Measurements from ENCODE around the gene PRUNE1. TPM values are rescaled to one million over a fixed set of nuclear protein-coding genes. Genes with fewer than 3 reads are reported as not detected.
A peak's percentile ranks its signal among the peaks of the same experiment; 100 is the strongest.

PRUNE1 gene
- total and polyA plus RNA-seq, 3 experiments from 2014 or later = 14.6 to 49.4 (median 16.8) TPM

DNA sequence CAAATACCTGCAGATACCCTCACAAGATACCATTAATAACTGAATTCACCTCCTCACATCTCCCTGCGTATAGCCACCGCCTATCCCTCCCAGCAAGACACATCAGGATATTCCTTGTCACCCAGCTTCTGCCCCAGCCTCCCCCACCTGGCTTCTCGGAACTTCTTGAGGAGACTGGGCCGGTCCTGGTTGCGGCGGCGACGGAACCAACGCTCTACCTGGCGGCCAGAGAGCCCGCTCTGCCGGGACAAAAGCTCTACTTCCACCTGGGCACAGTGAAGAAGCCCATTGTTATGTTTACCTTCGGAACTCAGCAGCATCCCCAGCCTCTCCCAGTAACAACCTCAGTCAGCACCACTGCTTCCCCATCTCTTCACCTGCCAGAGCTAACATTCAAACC is 40.3 kb upstream of the PRUNE1 start:
- H3K4me1 ChIP-seq (ENCODE audit: insufficient read depth, low read length) = peaks cover 27% of the 10 kb centered on the region
- no peak overlapping the region for H3K4me3 ChIP-seq (ENCODE audit: low read length)
- H3K27ac ChIP-seq (ENCODE audit: low read depth, low read length) = no peak overlapping the region
- H3K9me3 ChIP-seq (ENCODE audit: low read length) = no peaks in the 10 kb centered on the region
- POLR2A ChIA-PET = no interaction called here
- Mint-ChIP-seq H3K27me3 (no peaks in the 10 kb centered on the region), H3K4me3 (no peak overlapping the region), H3K27ac (peak overlapping the region in 3 of 8 donors; percentile 19 to 89 (median 72)), H3K36me3 (peaks cover 0 to 64% (median 8%) of the 10 kb centered on the region in 3 donors), H3K4me1 (peaks cover 28 to 38% (median 33%) of the 10 kb centered on the region in 3 donors), H3K9me3 (no peaks in the 10 kb centered on the region)
- no peak for DNase-seq
- H3K27me3 ChIP-seq (ENCODE audit: insufficient read depth, low read length, poor library complexity, severe bottlenecking) = no peaks in the 10 kb centered on the region
- CTCF ChIA-PET = interaction anchor here (5.7 kb wide), 1 partner anchor 13 kb away, joined by 19 read pairs; the partner anchor contains the start of gene ANXA9
- peaks cover 47% of the 10 kb centered on the region for H3K36me3 ChIP-seq (ENCODE audit: insufficient read depth, low read length)

DNA sequence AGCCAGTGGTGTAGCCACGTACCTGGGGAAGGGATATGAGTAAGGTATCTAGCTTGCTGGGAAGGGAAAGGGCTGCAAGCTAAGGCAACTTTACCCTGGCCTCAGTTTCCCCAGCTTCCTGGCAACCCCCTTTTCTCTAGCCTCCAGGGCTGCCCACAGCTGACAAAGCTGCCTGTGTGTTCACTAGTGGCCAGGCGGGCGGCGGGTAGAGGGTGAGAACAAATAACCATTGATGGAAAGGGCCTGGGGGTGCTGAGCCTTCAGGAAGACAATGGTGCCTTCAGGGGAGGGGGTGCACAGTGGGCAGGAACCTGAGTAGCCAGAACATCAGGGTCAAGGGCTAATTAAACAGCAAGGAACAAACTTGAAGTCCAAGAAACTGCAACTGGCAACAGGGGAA is 39.8 kb upstream of the PRUNE1 start:
- CTCF ChIA-PET = interaction anchor here (5.7 kb wide), 1 partner anchor 12 kb away, joined by 19 read pairs; the partner anchor contains the start of gene ANXA9
- Histone ChIP-seq H3K4me1 (ENCODE audit: insufficient read depth, low read length) (peaks cover 33% of the 10 kb centered on the region), H3K4me3 (ENCODE audit: low read length) (no peak overlapping the region), H3K27ac (ENCODE audit: low read depth, low read length) (no peak overlapping the region), H3K9me3 (ENCODE audit: low read length) (no peaks in the 10 kb centered on the region), H3K27me3 (ENCODE audit: insufficient read depth, low read length, poor library complexity, severe bottlenecking) (no peaks in the 10 kb centered on the region), H3K36me3 (ENCODE audit: insufficient read depth, low read length) (peaks cover 42% of the 10 kb centered on the region)
- POLR2A ChIA-PET = no interaction called here
- Mint-ChIP-seq H3K9me3 (no peaks in the 10 kb centered on the region), H3K27me3 (no peaks in the 10 kb centered on the region), H3K4me3 (peak overlapping the region in 1 of 7 donors; percentile 62), H3K4me1 (peaks cover 34 to 44% (median 39%) of the 10 kb centered on the region in 3 donors), H3K27ac (peak overlapping the region in 5 of 8 donors; percentile 24 to 80 (median 57)), H3K36me3 (peaks cover 0 to 58% (median 6%) of the 10 kb centered on the region in 3 donors)
- no peak for DNase-seq

DNA sequence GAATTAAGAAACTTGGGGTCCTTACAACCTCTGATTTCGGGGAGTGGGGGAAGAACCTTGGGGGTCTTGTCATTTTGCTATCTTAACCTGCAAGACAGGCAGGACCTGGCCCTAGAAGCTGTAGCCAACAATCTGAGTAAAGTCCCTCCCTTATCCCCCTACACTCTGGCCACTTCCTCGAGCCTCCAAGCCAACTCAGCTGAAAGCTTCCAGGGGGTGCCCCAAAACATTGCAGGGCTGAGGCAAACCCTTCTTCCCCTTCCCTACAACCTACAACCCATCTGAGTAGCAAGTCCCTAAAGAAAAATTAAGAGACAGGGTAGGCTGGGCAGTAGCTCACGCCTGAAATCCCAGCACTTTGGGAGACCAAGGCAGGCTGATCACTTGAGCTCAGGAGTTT is 38.6 kb upstream of the PRUNE1 start:
- Histone ChIP-seq H3K36me3 (ENCODE audit: insufficient read depth, low read length) (peaks cover 32% of the 10 kb centered on the region), H3K9me3 (ENCODE audit: low read length) (no peaks in the 10 kb centered on the region), H3K27ac (ENCODE audit: low read depth, low read length) (no peak overlapping the region), H3K27me3 (ENCODE audit: insufficient read depth, low read length, poor library complexity, severe bottlenecking) (no peaks in the 10 kb centered on the region), H3K4me3 (ENCODE audit: low read length) (no peak overlapping the region), H3K4me1 (ENCODE audit: insufficient read depth, low read length) (peaks cover 35% of the 10 kb centered on the region)
- peaks cover 0 to 50% (median 6%) of the 10 kb centered on the region in 3 donors for H3K36me3 Mint-ChIP-seq
- peak overlapping the region in 5 of 8 donors; percentile 45 to 91 (median 78) for H3K27ac Mint-ChIP-seq
- no peaks in the 10 kb centered on the region for H3K27me3 Mint-ChIP-seq
- H3K4me1 Mint-ChIP-seq = peaks cover 37 to 47% (median 42%) of the 10 kb centered on the region in 3 donors
- no peak overlapping the region for H3K4me3 Mint-ChIP-seq
- ChIA-PET CTCF (interaction anchor here (1.7 to 5.7 kb wide), 2 partner anchors 11 to 26 kb away, joined by 7 to 19 read pairs; partner anchors contain the start of gene ANXA9), POLR2A (interaction anchor here (0.6 kb wide), 1 partner anchor 45 kb away, joined by 3 read pairs; no protein-coding TSS in a partner anchor)
- no peak for DNase-seq
- no peaks in the 10 kb centered on the region for H3K9me3 Mint-ChIP-seq

GRCh38 chr1:150970808-150971582 is 37.3 kb upstream of the PRUNE1 start:
- Mint-ChIP-seq H3K36me3 (peaks cover 0 to 38% (median 6%) of the 10 kb centered on the region in 3 donors), H3K27ac (peak overlapping the region; percentile 50 to 94 (median 90)), H3K27me3 (no peaks in the 10 kb centered on the region), H3K4me3 (peak overlapping the region; percentile 26 to 85 (median 54)), H3K4me1 (peaks cover 43 to 54% (median 49%) of the 10 kb centered on the region in 3 donors), H3K9me3 (no peaks in the 10 kb centered on the region)
- Histone ChIP-seq H3K9me3 (ENCODE audit: low read length) (no peaks in the 10 kb centered on the region), H3K27me3 (ENCODE audit: insufficient read depth, low read length, poor library complexity, severe bottlenecking) (no peaks in the 10 kb centered on the region), H3K4me1 (ENCODE audit: insufficient read depth, low read length) (peaks cover 37% of the 10 kb centered on the region), H3K36me3 (ENCODE audit: insufficient read depth, low read length) (peaks cover 25% of the 10 kb centered on the region), H3K27ac (ENCODE audit: low read depth, low read length) (no peak overlapping the region), H3K4me3 (ENCODE audit: low read length) (no peak overlapping the region)
- no peak for DNase-seq
- ChIA-PET POLR2A (no interaction called here), CTCF (interaction anchor here (1.0 to 5.7 kb wide), 3 partner anchors 10 to 77 kb away, joined by 3 to 19 read pairs (median 7); partner anchors contain the start of gene ANXA9)

DNA sequence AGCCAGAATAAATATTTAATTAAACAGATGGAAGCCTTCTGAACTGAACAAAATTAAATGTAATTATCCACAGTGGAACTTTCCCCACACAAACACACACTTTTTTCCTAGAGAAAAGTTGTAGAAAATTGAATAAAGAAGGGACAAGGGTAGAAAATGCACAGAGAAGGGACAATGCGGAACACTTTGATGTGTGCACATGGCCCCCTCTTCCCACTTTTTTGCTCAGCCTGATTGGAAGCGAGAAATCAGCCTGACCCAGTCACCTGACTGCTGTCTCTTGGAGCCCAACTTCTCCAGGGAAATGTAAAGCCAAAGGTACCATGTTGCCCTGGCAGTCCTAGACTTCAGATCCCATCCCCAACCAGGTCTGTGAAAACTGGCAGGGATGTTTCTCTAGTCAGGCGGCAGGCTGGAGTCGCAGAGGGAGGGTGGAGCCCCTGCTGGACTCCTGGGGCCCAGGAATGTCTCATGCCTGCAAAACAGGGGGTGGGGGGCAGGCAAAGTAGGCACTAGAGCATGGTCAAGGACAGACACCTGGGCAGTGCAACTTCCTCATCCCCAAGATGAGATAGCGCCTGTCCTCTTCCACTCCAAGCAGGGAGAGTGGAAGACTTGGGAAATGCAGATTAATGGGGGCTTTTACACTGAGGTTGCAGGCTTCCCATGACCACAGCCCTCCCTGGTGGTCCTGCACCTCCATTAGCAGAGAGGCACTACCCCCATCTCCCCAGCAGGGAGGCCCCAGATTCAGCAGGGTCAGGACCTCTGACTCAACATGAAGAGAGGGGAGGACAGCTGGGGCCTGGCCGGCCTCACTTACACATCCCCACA is 36.4 kb upstream of the PRUNE1 start:
- H3K4me1 ChIP-seq (ENCODE audit: insufficient read depth, low read length) = peaks cover 45% of the 10 kb centered on the region
- no peaks in the 10 kb centered on the region for H3K27me3 Mint-ChIP-seq
- peaks cover 18% of the 10 kb centered on the region for H3K36me3 ChIP-seq (ENCODE audit: insufficient read depth, low read length)
- H3K27ac ChIP-seq (ENCODE audit: low read depth, low read length) = peak overlapping the region; percentile 79
- H3K4me1 Mint-ChIP-seq = peaks cover 50 to 62% (median 57%) of the 10 kb centered on the region in 3 donors
- peak overlapping the region; percentile 86 to 98 (median 92) for H3K27ac Mint-ChIP-seq
- H3K9me3 ChIP-seq (ENCODE audit: low read length) = no peaks in the 10 kb centered on the region
- peak overlapping the region; percentile 7 to 93 (median 88) for H3K4me3 Mint-ChIP-seq
- H3K9me3 Mint-ChIP-seq = no peaks in the 10 kb centered on the region
- H3K4me3 ChIP-seq (ENCODE audit: low read length) = no peak overlapping the region
- CTCF ChIA-PET = interaction anchor here (1.0 to 5.7 kb wide), 2 partner anchors 9 to 76 kb away, joined by 3 to 19 read pairs; partner anchors contain the start of gene ANXA9
- H3K27me3 ChIP-seq (ENCODE audit: insufficient read depth, low read length, poor library complexity, severe bottlenecking) = no peaks in the 10 kb centered on the region
- POLR2A ChIA-PET = no interaction called here
- peak in 1 of 5 donors; percentile 50 for DNase-seq
- peaks cover 0 to 30% (median 0%) of the 10 kb centered on the region in 3 donors for H3K36me3 Mint-ChIP-seq

GRCh38 chr1:150972417-150972940 is 35.8 kb upstream of the PRUNE1 start:
- Histone ChIP-seq H3K4me3 (ENCODE audit: low read length) (peak overlapping the region; percentile 88), H3K27ac (ENCODE audit: low read depth, low read length) (peak overlapping the region; percentile 79), H3K4me1 (ENCODE audit: insufficient read depth, low read length) (peaks cover 52% of the 10 kb centered on the region), H3K36me3 (ENCODE audit: insufficient read depth, low read length) (peaks cover 11% of the 10 kb centered on the region), H3K9me3 (ENCODE audit: low read length) (no peaks in the 10 kb centered on the region), H3K27me3 (ENCODE audit: insufficient read depth, low read length, poor library complexity, severe bottlenecking) (no peaks in the 10 kb centered on the region)
- CTCF ChIA-PET = interaction anchor here (1.8 kb wide), 1 partner anchor 23 kb away, joined by 5 read pairs; no protein-coding TSS in a partner anchor
- Mint-ChIP-seq H3K4me1 (peaks cover 57 to 69% (median 64%) of the 10 kb centered on the region in 3 donors), H3K4me3 (peak overlapping the region; percentile 85 to 93 (median 88)), H3K9me3 (no peaks in the 10 kb centered on the region), H3K27ac (peak overlapping the region; percentile 87 to 98 (median 94)), H3K27me3 (no peaks in the 10 kb centered on the region), H3K36me3 (peaks cover 0 to 23% (median 0%) of the 10 kb centered on the region in 3 donors)
- no peak for DNase-seq
- POLR2A ChIA-PET = no interaction called here

GRCh38 chr1:150973258-150973835 is 34.9 kb upstream of the PRUNE1 start:
- peaks cover 56% of the 10 kb centered on the region for H3K4me1 ChIP-seq (ENCODE audit: insufficient read depth, low read length)
- Mint-ChIP-seq H3K9me3 (no peaks in the 10 kb centered on the region), H3K4me3 (peak overlapping the region; percentile 85 to 93 (median 88)), H3K4me1 (peaks cover 59 to 72% (median 67%) of the 10 kb centered on the region in 3 donors), H3K27me3 (no peaks in the 10 kb centered on the region), H3K27ac (peak overlapping the region; percentile 87 to 98 (median 94)), H3K36me3 (peaks cover 0 to 15% (median 0%) of the 10 kb centered on the region in 3 donors)
- DNase-seq = peak in 3 of 5 donors; percentile 8 to 51 (median 12)
- H3K27ac ChIP-seq (ENCODE audit: low read depth, low read length) = peak overlapping the region; percentile 79
- no peaks in the 10 kb centered on the region for H3K9me3 ChIP-seq (ENCODE audit: low read length)
- H3K36me3 ChIP-seq (ENCODE audit: insufficient read depth, low read length) = peaks cover 6% of the 10 kb centered on the region
- ChIA-PET CTCF (interaction anchor here (0.7 to 1.8 kb wide), 3 partner anchors 9 to 52 kb away, joined by 3 to 5 read pairs (median 3); no protein-coding TSS in a partner anchor), POLR2A (interaction anchor here (0.6 to 2.3 kb wide), 4 partner anchors 46 to 748 kb away, joined by 3 to 10 read pairs (median 4); partner anchors contain the start of genes ENSA and RIIAD1)
- H3K4me3 ChIP-seq (ENCODE audit: low read length) = peak overlapping the region; percentile 88
- H3K27me3 ChIP-seq (ENCODE audit: insufficient read depth, low read length, poor library complexity, severe bottlenecking) = no peaks in the 10 kb centered on the region

All from CD8-positive, alpha-beta memory T cell (primary cell).